Hematopoietic multipotent progenitor cell treated with erythropoietin and hydrocortisone succinate and interleukin-3 and kit ligand, for 15 days (in vitro differentiated cells): Measurements from ENCODE around the gene BRD1.

Experiments
- DNase-seq: peaks from one replicate; pipeline ENCODE4 v3.0.0-alpha.2; 2015; ENCODE audit warnings: low spot score

Gene BRD1

GRCh38 chr22:49827853-49828598, at the start of gene BRD1:
TSS of gene BRD1 (minus strand) at chr22:49827873. CDS start at chr22:49824317, 3,556 bp downstream.
- DNase-seq, result peak; percentile 63

- no peak for DNase-seq
Measured at GRCh38 chr22:49873228-49873940, 45.7 kb upstream of the BRD1 start.

GRCh38 chr22:49872347-49872746, 44.7 kb upstream of the BRD1 start:
- no peak for DNase-seq

- DNase-seq, result peak; percentile 32
Measured at GRCh38 chr22:49871482-49871881, 43.8 kb upstream of the BRD1 start.

GRCh38 chr22:49869845-49870712, 42.4 kb upstream of the BRD1 start:
- DNase-seq, result no peak

GRCh38 chr22:49869086-49869830, 41.6 kb upstream of the BRD1 start:
- no peak for DNase-seq

- no peak for DNase-seq
Measured at GRCh38 chr22:49867303-49868265, 39.9 kb upstream of the BRD1 start.

GRCh38 chr22:49866646-49867045, 39.0 kb upstream of the BRD1 start:
- DNase-seq, result no peak

- no peak for DNase-seq
Measured at GRCh38 chr22:49866134-49866533, 38.5 kb upstream of the BRD1 start.

GRCh38 chr22:49865156-49865555, 37.5 kb upstream of the BRD1 start:
- DNase-seq, result no peak

GRCh38 chr22:49863931-49864330, 36.3 kb upstream of the BRD1 start:
- DNase-seq, result no peak

GRCh38 chr22:49862496-49862776, 34.8 kb upstream of the BRD1 start:
- no peak for DNase-seq

GRCh38 chr22:49861642-49862495, 34.2 kb upstream of the BRD1 start:
- DNase-seq, result no peak

- DNase-seq, result no peak
Measured at GRCh38 chr22:49858827-49859226, 31.2 kb upstream of the BRD1 start.

GRCh38 chr22:49856766-49857618, 29.3 kb upstream of the BRD1 start:
- no peak for DNase-seq

- no peak for DNase-seq
Measured at GRCh38 chr22:49856343-49856742, 28.7 kb upstream of the BRD1 start.

- no peak for DNase-seq
Measured at GRCh38 chr22:49855251-49855911, 27.7 kb upstream of the BRD1 start.
